Keratinocyte (primary cell): Measurements from ENCODE around the gene TRIM69. TPM values are rescaled to one million over a fixed set of nuclear protein-coding genes. Genes with fewer than 3 reads are reported as not detected.

Source experiments
- DNase-seq: peaks from one replicate; pipeline ENCODE4 v3.0.0-alpha.2; 2011; ENCODE audit warnings: low read depth, missing footprints, low spot score
- FAIRE-seq: peaks from 2 replicates; lab custom pipeline; 2011; peaks lifted over from hg19 to GRCh38; lab: Jason Lieb, UNC
- H2AFZ ChIP-seq: 2 replicates; pipeline ENCODE4 v1.6.0; 2012; ENCODE audit warnings: low read length, control low read depth, inconsistent platforms; ENCODE audit not compliant: control insufficient read depth
- H3K27ac ChIP-seq: 2 replicates; pipeline ENCODE4 v1.5.1; 2011; ENCODE audit warnings: low read length; ENCODE audit not compliant: control insufficient read depth, insufficient read depth
- H3K27me3 ChIP-seq: 3 replicates; pipeline ENCODE4 v1.6.0; 2011; ENCODE audit warnings: low read length; ENCODE audit not compliant: control insufficient read depth, insufficient read depth; ENCODE audit errors: extremely low read depth
- H3K36me3 ChIP-seq, 2 experiments: 2 replicates in 1 of 2; 3 replicates in 1 of 2; pipeline ENCODE4 v1.5.1; 2011; ENCODE audit warnings: low read length in 2 of 2, mild to moderate bottlenecking in 1 of 2; ENCODE audit not compliant: control insufficient read depth in 2 of 2, insufficient read depth in 2 of 2; ENCODE audit errors: extremely low read depth in 1 of 2
- H3K4me1 ChIP-seq: 3 replicates; pipeline ENCODE4 v1.5.1; 2011; ENCODE audit warnings: low read length; ENCODE audit not compliant: control insufficient read depth, insufficient read depth; ENCODE audit errors: extremely low read depth
- H3K4me2 ChIP-seq: 3 replicates; pipeline ENCODE4 v1.6.0; 2011; ENCODE audit warnings: low read depth, low read length; ENCODE audit not compliant: control insufficient read depth, insufficient read depth; ENCODE audit errors: extremely low read depth
- H3K4me3 ChIP-seq, 3 experiments: fragments of 200-600 bp in 1 of 3; sonication (generic) in 1 of 3; 2 replicates in 2 of 3; 3 replicates in 1 of 3; pipeline ENCODE4 v1.5.1; 2011 to 2016; ENCODE audit warnings: low read length in 3 of 3, mild to moderate bottlenecking in 3 of 3, control low read depth in 2 of 3, inconsistent platforms in 1 of 3, low read depth in 1 of 3, mixed read lengths in 1 of 3, mixed run types in 1 of 3, moderate library complexity in 1 of 3; ENCODE audit not compliant: control insufficient read depth in 2 of 3, insufficient read depth in 2 of 3; ENCODE audit errors: extremely low read depth in 1 of 3
- H3K79me2 ChIP-seq: 2 replicates; pipeline ENCODE4 v1.6.0; 2012; ENCODE audit warnings: low read length; ENCODE audit not compliant: control insufficient read depth, insufficient read depth
- H3K9ac ChIP-seq: 3 replicates; pipeline ENCODE4 v1.6.0; 2011; ENCODE audit warnings: low read length; ENCODE audit not compliant: control insufficient read depth, insufficient read depth; ENCODE audit errors: extremely low read depth
- H3K9me1 ChIP-seq: 3 replicates; pipeline ENCODE4 v1.6.0; 2011; ENCODE audit warnings: low read length; ENCODE audit not compliant: control insufficient read depth, insufficient read depth; ENCODE audit errors: extremely low read depth
- H3K9me3 ChIP-seq: 2 replicates; pipeline ENCODE4 v1.5.1; 2012; ENCODE audit warnings: low read depth, low read length; ENCODE audit not compliant: control insufficient read depth
- H4K20me1 ChIP-seq: 3 replicates; pipeline ENCODE4 v1.6.0; 2011; ENCODE audit warnings: low read length; ENCODE audit not compliant: control insufficient read depth, insufficient read depth; ENCODE audit errors: extremely low read depth
- CTCF ChIP-seq, 3 experiments: IDR thresholded peaks in 1 of 3; conservative IDR thresholded peaks in 1 of 3; optimal IDR thresholded peaks in 1 of 3; 2 replicates in 2 of 3; 3 replicates in 1 of 3; pipeline versions ENCODE3 to v1.5.1; 2011; ENCODE audit warnings: low read length in 3 of 3, mild to moderate bottlenecking in 3 of 3, moderate library complexity in 2 of 3, control low read depth in 1 of 3, inconsistent platforms in 1 of 3; ENCODE audit not compliant: insufficient read depth in 2 of 3; ENCODE audit errors: extremely low read depth in 1 of 3
- EZH2 ChIP-seq: IDR thresholded peaks from one replicate; pipeline ENCODE4 v1.6.1; 2012; ENCODE audit warnings: inconsistent platforms, mild to moderate bottlenecking, low read length, moderate library complexity
- dilution Hi-C: fragments of 300-500 bp; cut with MboI; formaldehyde crosslinking; loops from one replicate; pipeline ENCODE4 v1.7.0; 2020; ENCODE audit warnings: low sequenced_read_pairs; ENCODE audit not compliant: extremely low pct_ligation_motif_present
- polyA plus RNA-seq, 5 experiments: library from polyadenylated mRNA; depleted of rRNA in 3 of 5; stranded (reverse) in 3 of 5; stranded (forward) in 1 of 5; unstranded in 1 of 5; fragments of >200 nt; gene quantifications; 1 replicate in 1 of 5; 2 replicates in 3 of 5; 3 replicates in 1 of 5; pipeline versions ENCODE4 v1.2.1 to v1.2.3, GENCODE V29; 2011 to 2012; ENCODE audit warnings: missing spikeins in 2 of 5, low read depth in 1 of 5, low replicate concordance in 1 of 5

The TRIM69 gene
- polyA plus RNA-seq, 1 donor (not counting 4 experiments of a cell fraction or from before 2014, with no cell fraction given), result 11.0 TPM

- no peak overlapping the region for H3K4me2 ChIP-seq
Measured at GRCh38 chr15:44695294-44695693, 41.0 kb upstream of the TRIM69 start.

GRCh38 chr15:44697014-44697413 lies 39.3 kb upstream of the TRIM69 start:
- Histone ChIP-seq H3K79me2 (no peaks in the 10 kb centered on the region), H3K9me1 (no peaks in the 10 kb centered on the region), H4K20me1 (no peaks in the 10 kb centered on the region), H3K9ac (no peak overlapping the region), H3K4me2 (no peak overlapping the region), H3K9me3 (no peaks in the 10 kb centered on the region), H3K27ac (no peak overlapping the region), H3K27me3 (no peaks in the 10 kb centered on the region), H3K4me3 (no peak overlapping the region), H3K36me3 (no peaks in the 10 kb centered on the region), H3K4me1 (no peaks in the 10 kb centered on the region), H2AFZ (no peak overlapping the region)
- DNase-seq (no peak), FAIRE-seq (no peak)
- TF ChIP-seq EZH2 (no peak), CTCF (optimal IDR thresholded peaks at IDR 0.05 in 1 of 3, IDR thresholded peaks at IDR 0.05 in 1 of 3, conservative IDR thresholded peaks at IDR 0.05 in 1 of 3; ENCODE audit: extremely low read depth in 1 of 3, insufficient read depth in 2 of 3, low read length in 3 of 3) (no peak)
- dilution Hi-C loops, result no loop called here

More at GRCh38 chr15:44695294-44695693, 41.0 kb upstream of the TRIM69 start:
- Histone ChIP-seq H3K27me3 (no peaks in the 10 kb centered on the region), H3K9me1 (no peaks in the 10 kb centered on the region), H4K20me1 (no peaks in the 10 kb centered on the region), H3K9me3 (no peaks in the 10 kb centered on the region), H3K79me2 (no peaks in the 10 kb centered on the region), H3K4me1 (no peaks in the 10 kb centered on the region), H3K4me3 (no peak overlapping the region), H3K9ac (no peak overlapping the region), H3K36me3 (no peaks in the 10 kb centered on the region), H3K27ac (no peak overlapping the region), H2AFZ (no peak overlapping the region)
- dilution Hi-C loops, result no loop called here
- DNase-seq (no peak), FAIRE-seq (no peak)
- TF ChIP-seq CTCF (optimal IDR thresholded peaks at IDR 0.05 in 1 of 3, IDR thresholded peaks at IDR 0.05 in 1 of 3, conservative IDR thresholded peaks at IDR 0.05 in 1 of 3; ENCODE audit: extremely low read depth in 1 of 3, insufficient read depth in 2 of 3, low read length in 3 of 3) (no peak), EZH2 (no peak)
